PC-3 (cell line): ENCODE results near the gene TRMT112.

ENCODE experiments used
- EZH2phosphoT487 ChIP-seq: fragments of 300-600 bp; sonication (generic); IDR thresholded peaks from 2 replicates; pipeline ENCODE4 v1.6.1; 2018; ENCODE audit warnings: mild to moderate bottlenecking, antibody characterized with exemption, low read length, borderline replicate concordance
- TF ChIP-seq, protein P1 (sequence below): fragments of 300-600 bp; sonication (generic); conservative IDR thresholded peaks from 2 replicates; pipeline ENCODE4 v1.5.1; 2017; ENCODE audit warnings: antibody characterized with exemption, low read depth, mild to moderate bottlenecking, low read length

DNA sequence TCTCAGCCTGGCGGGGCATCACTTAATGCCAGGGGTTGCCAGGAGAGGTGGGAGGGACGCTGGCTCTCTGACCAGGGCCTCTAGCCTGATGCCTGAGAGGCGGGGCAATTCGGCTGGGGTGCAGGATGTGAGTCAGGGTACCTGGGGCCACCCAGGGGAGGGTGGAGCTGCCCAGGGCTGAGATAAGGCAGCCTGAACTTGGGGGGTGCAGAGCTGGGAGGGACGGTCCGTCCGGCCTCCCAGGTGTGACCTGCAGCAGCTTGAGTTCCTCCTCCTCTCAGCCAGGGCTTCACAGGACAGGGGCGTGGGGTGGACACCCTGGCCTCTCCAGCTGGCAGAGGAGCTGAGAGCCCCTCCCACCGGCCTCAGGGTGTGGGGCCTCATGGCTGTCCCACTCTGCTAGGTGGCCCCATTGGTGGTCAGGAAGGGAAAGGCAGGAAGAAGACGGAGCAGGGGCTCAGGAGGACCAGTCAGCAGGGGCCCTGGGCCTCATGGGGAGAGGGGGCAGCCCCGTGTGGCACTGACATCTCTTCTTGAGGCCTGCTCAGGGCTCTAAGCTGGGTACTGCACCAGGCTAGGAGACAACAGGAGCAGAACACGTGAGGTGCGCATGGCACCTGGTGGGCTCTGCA, 40.7 kb upstream of the TRMT112 start:
- TF ChIP-seq, protein P1, sequence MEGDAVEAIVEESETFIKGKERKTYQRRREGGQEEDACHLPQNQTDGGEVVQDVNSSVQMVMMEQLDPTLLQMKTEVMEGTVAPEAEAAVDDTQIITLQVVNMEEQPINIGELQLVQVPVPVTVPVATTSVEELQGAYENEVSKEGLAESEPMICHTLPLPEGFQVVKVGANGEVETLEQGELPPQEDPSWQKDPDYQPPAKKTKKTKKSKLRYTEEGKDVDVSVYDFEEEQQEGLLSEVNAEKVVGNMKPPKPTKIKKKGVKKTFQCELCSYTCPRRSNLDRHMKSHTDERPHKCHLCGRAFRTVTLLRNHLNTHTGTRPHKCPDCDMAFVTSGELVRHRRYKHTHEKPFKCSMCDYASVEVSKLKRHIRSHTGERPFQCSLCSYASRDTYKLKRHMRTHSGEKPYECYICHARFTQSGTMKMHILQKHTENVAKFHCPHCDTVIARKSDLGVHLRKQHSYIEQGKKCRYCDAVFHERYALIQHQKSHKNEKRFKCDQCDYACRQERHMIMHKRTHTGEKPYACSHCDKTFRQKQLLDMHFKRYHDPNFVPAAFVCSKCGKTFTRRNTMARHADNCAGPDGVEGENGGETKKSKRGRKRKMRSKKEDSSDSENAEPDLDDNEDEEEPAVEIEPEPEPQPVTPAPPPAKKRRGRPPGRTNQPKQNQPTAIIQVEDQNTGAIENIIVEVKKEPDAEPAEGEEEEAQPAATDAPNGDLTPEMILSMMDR = no peak
- no peak for TF ChIP-seq EZH2phosphoT487
